HG03097 (cell line): Measurements from ENCODE around the gene GATAD2A.
A peak's percentile ranks its signal among the peaks of the same experiment; 100 is the strongest.

ENCODE experiments used
- ATAC-seq: cut with Tn5 transposase; IDR thresholded peaks from one replicate; pipeline ENCODE4 v1.9.1; 2021; ENCODE audit not compliant: unreplicated experiment, low FRiP score

Gene GATAD2A

GRCh38 chr19:19502808-19503602 is 97.5 kb downstream of the GATAD2A start:
- ATAC-seq = no peak

- no peak for ATAC-seq
Measured at GRCh38 chr19:19504754-19505668, 99.5 kb downstream of the GATAD2A start.

DNA sequence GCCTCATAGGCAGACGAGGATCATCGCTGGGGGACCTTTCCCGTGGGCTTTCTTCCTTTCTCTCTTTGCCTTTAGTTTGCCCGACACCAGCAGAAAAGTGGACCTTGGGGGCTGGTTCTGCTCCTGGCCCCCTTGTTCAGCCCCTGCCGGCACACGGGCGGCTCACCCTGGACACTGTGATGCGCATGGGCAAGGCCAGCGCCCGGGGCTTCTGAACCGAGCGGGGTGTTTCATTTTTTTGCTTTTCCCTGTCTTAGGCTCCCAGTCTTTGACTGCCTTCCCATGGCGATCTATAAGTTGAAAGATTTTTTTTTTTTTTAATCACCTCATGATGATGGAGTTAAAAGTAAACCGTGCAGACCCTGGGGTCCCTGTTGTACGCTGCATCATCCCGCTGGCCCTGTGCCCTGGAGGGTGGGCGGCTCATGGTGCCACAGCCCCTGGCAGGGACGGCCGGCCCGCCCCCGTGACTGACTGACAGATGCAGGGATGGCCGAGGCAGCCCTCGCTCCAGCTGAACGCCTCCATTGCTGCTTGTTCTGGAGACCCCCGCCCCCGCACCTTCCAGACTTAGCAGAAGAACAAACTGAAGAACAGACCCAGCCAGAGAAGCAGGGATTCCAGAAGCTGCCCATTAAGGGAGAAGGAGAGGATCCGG is 100.3 kb downstream of the GATAD2A start:
- no peak for ATAC-seq

GRCh38 chr19:19506592-19506991 is 101.1 kb downstream of the GATAD2A start:
- no peak for ATAC-seq

GRCh38 chr19:19507354-19507753 is 101.9 kb downstream of the GATAD2A start:
- no peak for ATAC-seq

DNA sequence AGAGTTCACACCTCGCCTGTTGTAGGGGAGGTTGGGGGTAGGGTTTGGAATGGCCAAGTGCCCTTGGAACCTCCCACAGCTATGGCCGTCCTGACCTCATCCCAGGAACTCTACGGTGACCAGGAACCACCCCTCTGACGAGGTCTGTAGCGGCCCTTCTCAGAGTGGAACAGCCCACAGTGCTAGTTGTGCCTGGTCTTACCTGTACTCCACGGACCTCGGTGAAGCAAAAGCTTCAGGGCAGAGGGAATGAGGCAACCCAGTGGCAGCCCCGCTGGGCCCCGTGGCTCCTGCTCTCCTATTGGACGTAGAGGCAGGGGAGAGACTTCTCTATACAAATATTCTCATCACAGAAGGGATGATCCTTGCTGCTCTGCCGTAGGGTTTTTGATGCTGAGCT is 102.7 kb downstream of the GATAD2A start:
- no peak for ATAC-seq

DNA sequence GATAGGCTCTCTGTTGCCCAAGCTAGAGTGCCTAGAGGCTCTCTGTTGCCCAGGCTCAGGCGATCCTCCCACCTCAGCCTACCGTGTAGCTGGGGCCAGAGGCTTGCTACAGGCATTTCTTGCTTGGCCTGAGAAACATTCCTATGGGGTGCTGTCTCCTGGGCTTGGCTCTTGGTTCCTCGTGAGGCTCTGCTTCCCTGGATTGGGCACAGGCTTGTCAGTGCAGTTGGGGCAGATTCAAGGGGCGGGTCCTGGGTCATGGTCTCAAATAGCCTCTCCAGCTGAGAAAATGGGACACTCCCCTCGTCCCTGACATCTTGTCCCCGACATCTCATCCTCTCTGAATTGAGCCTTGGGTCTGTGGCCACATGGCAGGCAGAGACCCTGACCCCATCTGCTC is 105.0 kb downstream of the GATAD2A start:
- no peak for ATAC-seq

DNA sequence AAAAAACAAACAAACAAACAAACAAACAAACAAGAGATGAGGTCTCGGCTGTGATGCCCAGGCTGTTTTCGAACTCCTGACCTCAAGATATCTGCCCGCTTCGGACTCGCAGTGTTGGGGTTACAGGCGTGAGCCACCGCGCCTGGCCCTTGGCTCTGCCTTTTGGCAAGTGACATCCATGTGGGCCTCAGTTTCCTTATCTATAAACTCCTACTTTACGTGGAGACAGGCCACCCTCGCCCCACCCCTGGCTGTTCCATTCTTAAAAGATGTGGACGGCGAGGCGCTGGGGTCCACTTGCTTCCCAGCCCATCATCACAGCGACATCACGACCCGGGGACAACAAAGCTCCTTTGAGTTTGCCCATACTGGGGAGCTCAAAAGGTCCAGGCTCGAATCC is 108.2 kb downstream of the GATAD2A start:
- ATAC-seq = no peak

- ATAC-seq = no peak
Measured at GRCh38 chr19:19514215-19514657, 108.8 kb downstream of the GATAD2A start.

DNA sequence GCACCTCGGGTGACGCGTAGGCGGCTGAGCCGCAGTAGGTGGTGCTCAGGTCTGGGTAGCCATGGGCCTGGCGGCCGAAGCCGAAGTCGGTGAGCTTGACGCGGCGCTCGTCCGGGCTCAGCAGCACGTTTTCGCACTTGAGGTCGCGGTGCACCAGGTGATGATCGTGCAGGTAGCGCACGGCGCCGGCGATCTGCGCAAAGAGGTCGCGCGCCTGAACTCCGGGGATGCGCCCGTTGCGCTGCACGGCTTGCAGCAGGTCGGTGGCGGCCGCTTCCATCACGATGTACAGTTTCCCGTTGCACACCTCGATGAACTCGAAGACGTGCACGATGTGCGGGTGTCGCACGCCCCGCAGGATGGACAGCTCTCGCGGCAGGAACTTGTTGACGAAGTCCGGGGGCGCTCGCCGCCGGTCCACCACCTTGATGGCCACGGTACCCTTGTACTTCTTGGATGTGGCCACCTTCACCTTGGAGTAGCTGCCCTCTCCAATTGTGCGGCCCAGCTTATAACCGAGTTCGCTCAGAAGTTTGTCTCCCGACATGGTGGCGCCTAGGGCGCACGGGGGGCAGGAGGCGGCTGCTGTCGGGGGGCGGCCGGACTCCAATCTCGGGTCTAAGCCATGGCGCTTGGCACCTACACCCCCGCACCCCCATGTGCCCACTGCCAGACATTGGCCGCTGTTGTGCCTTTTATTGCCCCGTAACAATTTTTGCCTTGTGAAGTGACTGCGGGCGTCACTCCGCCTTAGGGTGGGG is 109.6 kb downstream of the GATAD2A start, which contains the start of gene TSSK6:
Gene TSSK6 (minus strand): TSS at position 668 of the 761 bp plus-strand sequence. CDS start 121 bp downstream, at position 547.
- ATAC-seq = no peak

DNA sequence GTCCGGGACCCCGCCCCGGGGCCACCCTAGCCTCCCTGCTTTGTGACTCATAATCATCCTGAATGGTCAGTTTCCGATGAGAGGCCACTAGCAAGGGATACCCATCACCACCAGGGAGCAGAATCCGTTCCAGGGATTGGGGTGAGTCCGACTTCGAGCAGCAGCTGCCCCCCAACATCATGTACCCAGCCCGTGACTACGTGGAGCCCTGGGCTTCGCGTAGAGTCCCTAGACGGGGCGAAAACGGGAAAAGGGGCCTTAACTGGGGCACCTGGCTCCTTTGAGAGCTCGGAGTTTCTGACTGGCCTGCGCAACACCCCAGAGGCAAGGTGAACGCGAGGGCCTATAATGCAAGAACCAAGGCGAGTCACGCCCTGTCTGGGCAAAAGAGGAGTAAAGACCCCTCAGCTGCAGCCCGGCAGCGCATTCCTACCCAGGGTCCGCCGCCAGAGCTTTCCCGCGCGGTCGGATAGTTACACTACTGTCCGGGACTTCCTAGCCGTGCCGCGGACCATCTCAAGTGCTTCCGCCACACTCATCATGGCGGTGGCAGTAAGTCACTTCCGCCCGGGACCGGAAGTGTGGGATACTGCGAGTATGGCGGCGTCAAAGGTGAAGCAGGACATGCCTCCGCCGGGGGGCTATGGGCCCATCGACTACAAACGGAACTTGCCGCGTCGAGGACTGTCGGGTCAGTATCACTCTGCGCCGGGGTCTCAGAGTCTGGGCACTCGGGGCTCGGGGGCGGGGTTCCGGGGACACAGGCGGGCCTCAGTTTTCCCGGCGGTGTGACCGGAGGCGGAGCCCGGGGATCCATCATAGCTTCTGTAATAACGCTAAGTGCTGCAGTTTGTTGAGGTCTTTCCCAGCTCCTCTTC is 110.4 kb downstream of the GATAD2A start, which contains the start of gene NDUFA13:
Gene NDUFA13 (plus strand): TSS at position 584 of the 878 bp plus-strand sequence. CDS start 14 bp downstream, at position 598.
- peak; percentile 84 for ATAC-seq

GRCh38 chr19:19517235-19517619 is 111.8 kb downstream of the GATAD2A start:
- no peak for ATAC-seq

- no peak for ATAC-seq
Measured at GRCh38 chr19:19520989-19521388, 115.5 kb downstream of the GATAD2A start.

- no peak for ATAC-seq
Measured at GRCh38 chr19:19523177-19523576, 117.7 kb downstream of the GATAD2A start.

DNA sequence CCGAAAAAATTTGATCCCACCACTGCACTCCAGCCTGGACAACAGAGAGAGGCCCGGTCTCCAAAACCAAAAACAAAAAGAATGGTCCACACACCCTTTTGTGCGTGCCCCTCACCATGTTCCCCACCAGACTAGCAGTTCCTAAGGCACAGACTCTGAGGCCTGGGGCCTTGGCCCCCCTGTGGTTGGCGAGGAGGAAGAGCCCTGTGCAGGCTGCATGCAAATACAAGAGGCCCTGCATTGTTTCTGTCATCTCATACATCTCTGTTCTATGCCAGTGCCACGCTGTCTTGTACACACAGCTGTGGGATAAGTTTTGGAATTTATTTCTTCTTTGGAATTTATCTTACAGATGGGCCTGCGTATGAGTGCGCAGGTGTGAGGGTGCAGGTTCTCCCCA is 118.6 kb downstream of the GATAD2A start:
- no peak for ATAC-seq

DNA sequence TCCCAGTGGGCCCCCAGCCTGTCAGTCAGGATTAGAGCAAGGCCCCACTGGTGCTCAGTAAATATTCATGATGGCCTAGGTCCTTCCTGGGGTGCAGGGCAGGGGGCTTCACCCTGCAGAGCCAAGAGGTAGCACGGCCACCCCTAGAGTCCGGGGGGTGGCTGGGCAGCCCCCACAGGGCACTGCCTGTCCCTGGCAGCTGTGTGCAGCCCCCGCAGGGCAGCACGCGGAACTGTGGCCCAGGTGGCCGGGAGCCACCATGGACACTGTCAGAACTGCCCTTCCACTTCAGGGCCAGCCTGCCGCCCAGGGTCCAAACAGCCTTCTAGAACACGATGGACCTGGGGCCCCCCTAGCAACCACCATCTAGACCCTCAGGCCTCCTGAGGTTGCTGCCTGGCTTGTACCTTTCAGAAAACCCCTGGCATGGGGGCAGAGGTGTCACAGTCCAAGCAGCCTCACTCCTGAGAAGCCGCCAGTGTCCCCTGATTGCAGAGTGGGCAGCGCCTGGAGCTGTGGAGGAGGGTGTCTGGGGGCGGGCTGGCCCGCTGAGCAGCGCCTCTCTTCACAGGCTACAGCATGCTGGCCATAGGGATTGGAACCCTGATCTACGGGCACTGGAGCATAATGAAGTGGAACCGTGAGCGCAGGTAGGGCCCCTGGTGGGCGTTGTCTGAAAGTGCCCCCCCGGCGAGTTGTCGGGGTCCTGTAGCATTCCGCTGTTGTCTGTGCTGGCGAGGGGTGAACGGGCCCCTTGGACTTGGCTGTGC is 120.3 kb downstream of the GATAD2A start:
- ATAC-seq = no peak

GRCh38 chr19:19526581-19527370 is 121.3 kb downstream of the GATAD2A start:
- no peak for ATAC-seq

- no peak for ATAC-seq
Measured at GRCh38 chr19:19527371-19527656, 121.8 kb downstream of the GATAD2A start.
